Measurements from ENCODE around the gene AGTRAP. TPM values are rescaled to one million over a fixed set of nuclear protein-coding genes. Genes with fewer than 3 reads are reported as not detected.

Gene AGTRAP
- total RNA-seq, 4 donors from 2014 or later: 4.1 to 34.7 (median 31.2) TPM

DNA sequence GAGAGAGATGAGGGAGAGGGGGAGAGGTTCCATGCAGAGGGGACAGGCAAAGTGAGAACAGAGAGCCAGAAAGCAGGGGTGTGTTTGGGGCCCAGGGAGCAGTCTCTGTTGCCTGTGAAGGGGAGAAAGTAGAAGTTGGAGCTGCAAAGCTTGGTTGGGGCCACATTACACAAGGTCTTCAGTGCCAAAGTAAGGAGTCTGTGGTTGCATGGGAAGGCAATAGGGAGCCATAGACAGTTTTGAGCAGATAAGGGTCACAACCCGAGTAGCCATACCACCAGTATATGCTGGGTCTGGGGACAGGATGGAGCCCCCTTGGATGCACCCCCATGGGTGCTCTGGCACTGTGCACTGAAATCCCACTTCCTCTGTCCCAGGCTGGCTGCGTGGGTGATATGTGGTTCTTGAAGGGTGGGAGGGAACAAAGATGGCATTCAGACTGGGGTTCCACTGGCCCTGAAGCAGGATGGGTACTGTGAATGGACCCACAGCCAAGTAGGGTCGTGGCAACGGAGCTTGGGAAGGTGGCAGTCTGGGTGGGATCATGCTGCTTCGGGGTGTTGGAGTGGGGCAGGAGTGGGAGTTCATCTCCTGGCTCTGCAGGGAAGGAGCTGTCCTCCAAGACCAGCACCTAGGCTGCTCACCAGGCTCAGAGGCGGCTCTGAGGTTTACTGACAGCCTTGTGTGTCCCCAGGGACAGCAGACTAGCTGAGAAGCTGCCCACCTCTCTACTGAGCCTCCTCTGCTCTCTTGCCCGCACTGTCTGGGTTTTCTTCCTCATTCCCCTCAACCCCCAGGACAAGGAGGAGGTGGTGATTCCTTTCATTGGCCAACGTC, 32.4 kb upstream of the AGTRAP start:
- Histone ChIP-seq H3K27ac (no peak overlapping the region), H3K27me3 (peaks cover 0 to 5% of the 10 kb centered on the region in 2 donors), H3K4me3 (no peak overlapping the region), H3K36me3 (no peaks in the 10 kb centered on the region), H3K4me1 (no peaks in the 10 kb centered on the region), H3K9me3 (no peaks in the 10 kb centered on the region)
- DNase-seq: no peak
- no peak for TF ChIP-seq CTCF (IDR thresholded peaks at IDR 0.05)
- no peak for TF ChIP-seq POLR2A (IDR thresholded peaks at IDR 0.05)
- intact Hi-C loops (cut with DNase I; ENCODE audit: low total_unique reads): no loop called here

DNA sequence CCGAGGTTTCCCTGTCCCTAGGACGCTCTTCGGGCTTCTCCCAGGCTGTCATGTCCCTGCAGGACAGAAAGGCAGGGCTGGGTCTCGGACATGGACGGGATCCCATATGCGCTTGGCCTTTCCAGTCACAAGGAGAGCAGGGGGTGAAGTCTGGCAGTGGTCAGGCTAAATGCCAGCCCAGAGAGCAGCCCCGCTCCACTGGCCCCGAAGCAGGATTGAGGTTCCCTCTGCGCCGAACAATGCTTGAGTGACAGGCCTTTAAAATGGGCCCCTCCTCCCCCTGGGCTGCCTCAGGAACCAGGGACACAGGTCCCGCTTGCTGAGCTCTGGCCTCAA, 31.8 kb upstream of the AGTRAP start:
- Histone ChIP-seq H3K4me1 (no peaks in the 10 kb centered on the region), H3K36me3 (no peaks in the 10 kb centered on the region), H3K27ac (no peak overlapping the region), H3K4me3 (no peak overlapping the region), H3K27me3 (peaks cover 0 to 5% of the 10 kb centered on the region in 2 donors), H3K9me3 (no peaks in the 10 kb centered on the region)
- DNase-seq: no peak
- TF ChIP-seq POLR2A (IDR thresholded peaks at IDR 0.05) (no peak), CTCF (IDR thresholded peaks at IDR 0.05) (no peak)
- intact Hi-C loops (cut with DNase I; ENCODE audit: low total_unique reads): no loop called here

DNA sequence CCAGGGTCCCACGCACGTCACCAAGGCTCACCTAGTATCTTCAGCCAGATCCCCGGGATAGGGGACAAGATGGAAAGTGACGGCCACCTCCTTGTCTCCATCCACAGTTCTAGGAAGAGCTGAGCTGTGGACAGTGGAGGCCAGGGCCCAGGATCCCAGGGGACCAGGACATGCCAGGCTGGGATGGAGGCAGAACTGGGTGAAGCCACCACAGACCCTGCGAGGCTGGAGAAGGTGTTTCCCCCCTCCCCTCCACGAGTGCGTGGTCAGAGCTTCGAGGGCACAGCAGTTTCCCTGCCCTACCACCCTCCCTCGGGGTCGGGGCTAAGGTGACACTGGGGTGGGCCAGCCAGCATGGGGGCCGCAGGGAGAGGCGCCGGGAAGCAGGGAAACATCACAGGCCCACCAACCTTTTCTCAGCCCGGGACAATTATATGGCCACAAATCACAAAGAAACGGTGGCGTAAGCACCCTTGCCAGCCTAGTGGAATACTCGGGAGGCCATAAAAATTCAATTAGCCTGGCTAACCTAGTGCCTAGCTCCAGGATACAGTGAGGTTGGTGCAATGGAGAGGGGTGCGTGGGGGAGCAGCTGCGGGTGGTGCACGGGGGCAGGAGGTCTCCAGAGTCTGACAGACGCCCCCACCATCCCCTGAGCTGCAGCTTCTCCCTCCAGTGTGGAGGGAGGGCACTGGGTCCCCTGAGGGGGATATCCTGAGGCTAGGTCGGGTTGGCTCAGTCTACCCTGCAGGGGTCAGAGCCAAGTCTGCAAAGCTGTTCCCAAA, 31.1 kb upstream of the AGTRAP start:
- TF ChIP-seq CTCF (IDR thresholded peaks at IDR 0.05) (no peak), POLR2A (IDR thresholded peaks at IDR 0.05) (no peak)
- intact Hi-C loops (cut with DNase I; ENCODE audit: low total_unique reads): no loop called here
- no peak for DNase-seq
- no peaks in the 10 kb centered on the region for H3K9me3 ChIP-seq
- H3K4me3 ChIP-seq: no peak overlapping the region
- no peak overlapping the region for H3K27ac ChIP-seq
- no peaks in the 10 kb centered on the region for H3K36me3 ChIP-seq
- peaks cover 0 to 5% of the 10 kb centered on the region in 2 donors for H3K27me3 ChIP-seq
- no peaks in the 10 kb centered on the region for H3K4me1 ChIP-seq

GRCh38 chr1:11705596-11705995, 30.3 kb upstream of the AGTRAP start:
- no peak for DNase-seq
- no peaks in the 10 kb centered on the region for H3K36me3 ChIP-seq
- H3K4me1 ChIP-seq: no peaks in the 10 kb centered on the region
- no peak overlapping the region for H3K4me3 ChIP-seq
- TF ChIP-seq CTCF (IDR thresholded peaks at IDR 0.05) (no peak), POLR2A (IDR thresholded peaks at IDR 0.05) (no peak)
- intact Hi-C loops (cut with DNase I; ENCODE audit: low total_unique reads): no loop called here
- peaks cover 0 to 5% of the 10 kb centered on the region in 2 donors for H3K27me3 ChIP-seq
- no peak overlapping the region for H3K27ac ChIP-seq
- no peaks in the 10 kb centered on the region for H3K9me3 ChIP-seq

GRCh38 chr1:11706292-11706691, 29.6 kb upstream of the AGTRAP start:
- no peaks in the 10 kb centered on the region for H3K27me3 ChIP-seq
- no peaks in the 10 kb centered on the region for H3K4me1 ChIP-seq
- no peaks in the 10 kb centered on the region for H3K9me3 ChIP-seq
- H3K36me3 ChIP-seq: no peaks in the 10 kb centered on the region
- H3K27ac ChIP-seq: no peak overlapping the region
- intact Hi-C loops (cut with DNase I; ENCODE audit: low total_unique reads): no loop called here
- DNase-seq: no peak
- TF ChIP-seq CTCF (IDR thresholded peaks at IDR 0.05) (no peak), POLR2A (IDR thresholded peaks at IDR 0.05) (no peak)
- H3K4me3 ChIP-seq: no peak overlapping the region

Measured in uterus (tissue), 4 donors.